K562 (cell line): Measurements from ENCODE around the gene TFPI. TPM values are rescaled to one million over a fixed set of nuclear protein-coding genes. Genes with fewer than 3 reads are reported as not detected.

Experiments
- ARID4B ChIP-seq: sonication (generic); formaldehyde crosslinking; IDR thresholded peaks from 2 replicates; pipeline ENCODE4 v1.8.0; 2022; ENCODE audit warnings: mild to moderate bottlenecking, missing genetic modification reagents
- CBFA2T2 ChIP-seq: fragments of 450-650 bp; conservative IDR thresholded peaks from 2 replicates; pipeline ENCODE4 v1.6.1; 2017; ENCODE audit warnings: mild to moderate bottlenecking
- GABPB1 ChIP-seq: sonication (generic); formaldehyde crosslinking; IDR thresholded peaks from 2 replicates; pipeline ENCODE4 v1.8.0; 2022; ENCODE audit warnings: mild to moderate bottlenecking, missing genetic modification reagents
- MTA3 ChIP-seq: fragments of 450-650 bp; formaldehyde crosslinking; IDR thresholded peaks from 2 replicates; pipeline ENCODE4 v1.6.1; 2017; ENCODE audit warnings: mild to moderate bottlenecking, borderline replicate concordance
- SETDB1 ChIP-seq: IDR thresholded peaks from one replicate; pipeline ENCODE4 v1.6.1; 2012; ENCODE audit warnings: low read length, control low read depth, inconsistent platforms
- THRAP3 ChIP-seq: fragments of 450-650 bp; IDR thresholded peaks from 2 replicates; pipeline ENCODE4 v1.6.1; 2016; ENCODE audit warnings: mild to moderate bottlenecking, inconsistent platforms, borderline replicate concordance
- ZFP1 ChIP-seq: fragments of 450-650 bp; formaldehyde crosslinking; IDR thresholded peaks from 2 replicates; pipeline ENCODE4 v1.4.0; 2020; ENCODE audit warnings: mild to moderate bottlenecking, mixed read lengths
- ZNF518B ChIP-seq: fragments of 250-450 bp; sonication (Bioruptor Pico); IDR thresholded peaks from 2 replicates; pipeline ENCODE4 v1.5.0; 2021; ENCODE audit warnings: mild to moderate bottlenecking, moderate library complexity
- polyA plus RNA-seq, 8 experiments: library from polyadenylated mRNA; depleted of rRNA in 4 of 8; stranded (reverse) in 5 of 8; unstranded in 3 of 8; fragments of >200 nt; fragmentation: Nextera tagmentation in 2 of 8; fragmentation: Illumina TruSeq in 1 of 8; extraction: Ambion mirVana in 2 of 8; extraction: Trizol in 1 of 8; gene quantifications; 2 replicates each; pipeline versions ENCODE4 v1.2.1 to v1.2.3, GENCODE V29; 2011 to 2014; ENCODE audit warnings: inconsistent platforms in 1 of 8, missing spikeins in 1 of 8
- total RNA-seq, 7 experiments: library from RNA; depleted of rRNA in 6 of 7; stranded (reverse); fragments of >200 nt in 6 of 7; fragmentation: Illumina TruSeq in 2 of 7; extraction: Trizol in 2 of 7; gene quantifications; 2 replicates each; pipeline versions ENCODE4 v1.2.1 to v1.2.3, GENCODE V29; 2011 to 2021; ENCODE audit warnings: low replicate concordance in 1 of 7

Gene TFPI
- total and polyA plus RNA-seq, 9 of the 15 experiments (the other 6 are each of a cell fraction or from before 2014, with no cell fraction given): 53.5 to 219 (median 100) TPM

- TF ChIP-seq CBFA2T2: no peak
- no peak for TF ChIP-seq ARID4B (CRISPR knock-in tag)
- TF ChIP-seq GABPB1 (CRISPR knock-in tag): no peak
- no peak for TF ChIP-seq ZFP1 (CRISPR knock-in tag)
- TF ChIP-seq THRAP3: no peak
- no peak for TF ChIP-seq MTA3
- TF ChIP-seq SETDB1: no peak
- no peak for TF ChIP-seq ZNF518B (CRISPR knock-in tag)
- TF ChIP-seq, all 486 proteins: peak for 0
Measured at GRCh38 chr2:187483537-187483936, 70.7 kb downstream of the TFPI start (continued).
